ENCODE results near the gene NBPF3.
"Not testable (repeated sequence)": the region's sequence is repeated elsewhere in the genome, so short reads cannot be mapped to it uniquely, and the experiment has no call there.

Gene NBPF3

DNA sequence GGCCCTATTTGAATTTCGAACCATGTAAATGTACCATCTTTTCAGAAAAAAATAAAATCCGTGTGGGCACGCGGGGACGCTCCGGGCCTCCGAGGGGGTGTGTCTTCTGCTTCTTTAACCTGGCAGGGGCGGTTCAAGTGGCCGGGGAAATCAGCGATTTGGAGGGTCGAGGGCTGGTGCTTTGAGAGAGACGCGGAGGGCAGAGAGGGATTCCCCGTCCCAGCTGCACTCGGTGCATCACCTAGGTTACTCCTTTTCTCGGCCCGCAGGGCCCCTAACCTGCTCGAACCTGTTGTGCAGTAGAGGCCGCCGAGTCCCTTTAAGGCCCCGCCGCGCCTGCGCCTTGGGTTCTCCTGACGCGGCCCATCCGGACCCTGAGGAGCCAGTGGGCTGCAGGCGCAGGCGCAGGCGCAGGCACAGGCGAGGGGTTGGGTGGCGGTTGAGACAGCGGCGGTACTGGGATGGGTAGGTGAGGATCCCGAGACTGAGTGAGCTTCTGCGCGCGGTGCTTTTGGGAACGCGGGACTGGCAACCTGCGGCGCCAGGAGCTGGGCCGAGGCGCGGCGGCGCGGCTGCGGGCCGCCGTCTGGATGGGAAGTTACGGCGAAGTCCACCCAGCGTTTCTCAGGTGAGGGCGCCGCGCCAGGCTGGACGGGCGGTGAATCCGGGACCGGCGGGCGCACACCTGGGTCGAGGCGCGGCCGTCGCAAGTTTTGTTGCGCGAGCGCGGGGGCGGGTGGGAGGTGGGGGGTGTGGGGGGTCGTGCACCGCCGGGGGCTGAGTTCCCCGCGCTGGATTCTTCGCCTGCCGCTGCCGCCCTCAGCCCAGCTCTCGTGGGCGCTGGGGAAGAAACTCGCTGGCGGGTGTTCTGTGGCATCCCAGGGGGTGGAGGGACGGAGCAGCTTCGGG lies at the start of gene NBPF3:
Gene NBPF3 (plus strand): TSS at position 417 of the 909 bp plus-strand sequence. CDS start 4,950 bp downstream, outside the sequence.
- DNase-seq (ENCODE audit: low read depth in 1 of 2, low spot score in 1 of 2), result peak; percentile 75 to 81

- DNase-seq (ENCODE audit: low read depth in 1 of 2, low spot score in 1 of 2), result no peak
These were observed 48.4 kb upstream of the NBPF3 start for GRCh38 chr1:21391497-21391896.

GRCh38 chr1:21392587-21393263 lies 47.2 kb upstream of the NBPF3 start:
- DNase-seq (ENCODE audit: low read depth in 1 of 2, low spot score in 1 of 2), result no peak

- no peak for DNase-seq (ENCODE audit: low read depth in 1 of 2, low spot score in 1 of 2)
These were observed 43.4 kb upstream of the NBPF3 start for GRCh38 chr1:21396516-21396915.

- no peak for DNase-seq (ENCODE audit: low read depth in 1 of 2, low spot score in 1 of 2)
These were observed 42.1 kb upstream of the NBPF3 start for GRCh38 chr1:21397813-21398188.

DNA sequence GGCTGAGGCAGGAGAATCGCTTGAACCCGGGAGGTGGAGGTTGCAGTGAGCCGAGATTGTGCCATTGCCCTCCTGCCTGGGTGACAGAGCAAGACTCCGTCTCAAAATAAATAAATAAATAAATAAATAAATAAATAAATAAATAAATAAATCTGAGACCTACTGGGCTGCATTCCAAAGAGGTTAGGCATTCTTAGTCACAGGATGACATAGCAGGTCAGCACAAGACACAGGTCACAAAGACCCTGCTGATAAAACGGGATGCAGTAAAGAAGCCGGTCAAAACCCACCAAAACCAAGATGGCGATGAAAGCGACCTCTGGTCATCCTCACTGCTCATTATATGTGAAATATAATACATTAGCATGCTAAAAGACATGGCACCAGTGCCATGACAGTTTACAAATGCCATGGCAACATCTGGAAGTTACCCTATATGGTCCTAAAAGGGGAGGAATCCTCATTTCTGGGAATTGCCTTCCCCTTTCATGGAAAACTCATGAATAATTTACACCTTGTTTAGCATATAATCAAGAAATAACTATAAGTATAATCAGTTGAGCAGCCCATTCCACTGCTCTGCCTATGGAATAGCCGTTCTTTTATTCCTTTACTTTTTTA lies 38.1 kb upstream of the NBPF3 start:
- not testable (repeated sequence) for DNase-seq (ENCODE audit: low read depth in 1 of 2, low spot score in 1 of 2)

DNA sequence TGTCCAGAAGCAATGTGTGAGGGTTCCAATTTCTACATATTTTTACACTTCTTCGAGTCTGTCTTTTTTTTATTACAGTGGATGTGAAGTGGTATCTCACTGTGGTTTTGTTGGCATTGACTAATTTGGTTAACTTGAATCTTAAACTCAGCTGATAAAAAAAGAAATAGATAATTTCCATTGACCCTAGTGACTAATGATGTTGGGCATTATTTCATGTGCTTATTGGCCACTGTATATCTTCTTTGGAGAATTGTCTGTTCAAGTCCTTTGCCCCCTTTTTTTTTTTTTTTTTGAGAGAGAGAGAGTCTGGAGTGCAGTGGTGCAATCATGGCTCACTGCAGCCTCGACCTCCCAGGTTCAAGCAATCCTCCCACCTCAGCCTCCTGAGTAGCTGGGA lies 33.3 kb upstream of the NBPF3 start:
- no peak for DNase-seq (ENCODE audit: low read depth in 1 of 2, low spot score in 1 of 2)

- DNase-seq (ENCODE audit: low read depth in 1 of 2, low spot score in 1 of 2), result not testable (repeated sequence)
These were observed 30.0 kb upstream of the NBPF3 start for GRCh38 chr1:21409897-21410296.

- no peak for DNase-seq (ENCODE audit: low read depth in 1 of 2, low spot score in 1 of 2)
These were observed 25.9 kb upstream of the NBPF3 start for GRCh38 chr1:21414015-21414414.

DNA sequence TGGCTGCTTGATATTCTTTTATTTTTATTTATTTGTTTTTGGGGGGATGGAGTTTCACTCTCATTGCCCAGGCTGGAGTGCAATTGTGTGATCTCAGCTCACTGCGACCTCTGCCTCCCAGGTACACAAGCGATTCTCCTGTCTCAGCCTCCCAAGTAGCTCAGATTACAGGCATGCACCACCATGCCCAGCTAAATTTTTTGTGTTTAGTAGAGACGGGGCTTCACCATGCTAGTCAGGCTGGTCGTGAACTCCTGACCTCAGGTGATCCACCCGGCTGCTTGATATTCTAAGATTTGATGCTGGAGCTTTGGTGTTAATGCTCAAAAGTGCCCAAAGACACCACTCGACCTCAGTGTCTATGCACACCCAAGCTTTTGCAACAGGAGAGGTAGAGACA lies 19.6 kb upstream of the NBPF3 start:
- DNase-seq (ENCODE audit: low read depth in 1 of 2, low spot score in 1 of 2), result not testable (repeated sequence)

- DNase-seq (ENCODE audit: low read depth in 1 of 2, low spot score in 1 of 2), result not testable (repeated sequence)
These were observed 18.6 kb upstream of the NBPF3 start for GRCh38 chr1:21421307-21421706.

GRCh38 chr1:21427798-21428480 lies 12.0 kb upstream of the NBPF3 start:
- DNase-seq (ENCODE audit: low read depth in 1 of 2, low spot score in 1 of 2), result not testable (repeated sequence)

- not testable (repeated sequence) for DNase-seq (ENCODE audit: low read depth in 1 of 2, low spot score in 1 of 2)
These were observed 11.4 kb upstream of the NBPF3 start for GRCh38 chr1:21428481-21429073.

- not testable (repeated sequence) for DNase-seq (ENCODE audit: low read depth in 1 of 2, low spot score in 1 of 2)
These were observed 10.7 kb upstream of the NBPF3 start for GRCh38 chr1:21429210-21429609.

DNA sequence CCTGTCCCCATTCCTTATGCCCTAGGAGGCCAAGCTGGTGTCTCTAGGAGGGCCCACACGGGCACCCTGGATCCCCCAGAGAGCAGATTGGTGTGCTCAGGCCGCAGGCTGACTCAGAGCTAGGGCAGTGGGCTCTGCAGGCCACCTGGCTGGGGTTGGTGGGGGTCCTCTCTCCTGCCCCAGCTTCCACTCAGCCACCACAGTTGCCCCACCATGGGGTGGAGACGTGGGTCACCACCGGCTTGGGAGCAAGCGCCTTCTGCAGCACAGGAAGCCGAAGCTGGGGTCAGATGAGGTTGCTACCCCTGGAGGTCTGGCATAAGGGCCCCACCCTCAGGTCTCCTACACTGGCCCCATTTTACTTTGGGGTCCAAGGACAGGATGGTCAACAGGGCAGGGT lies 9.1 kb upstream of the NBPF3 start:
- DNase-seq (ENCODE audit: low read depth in 1 of 2, low spot score in 1 of 2), result not testable (repeated sequence)

DNA sequence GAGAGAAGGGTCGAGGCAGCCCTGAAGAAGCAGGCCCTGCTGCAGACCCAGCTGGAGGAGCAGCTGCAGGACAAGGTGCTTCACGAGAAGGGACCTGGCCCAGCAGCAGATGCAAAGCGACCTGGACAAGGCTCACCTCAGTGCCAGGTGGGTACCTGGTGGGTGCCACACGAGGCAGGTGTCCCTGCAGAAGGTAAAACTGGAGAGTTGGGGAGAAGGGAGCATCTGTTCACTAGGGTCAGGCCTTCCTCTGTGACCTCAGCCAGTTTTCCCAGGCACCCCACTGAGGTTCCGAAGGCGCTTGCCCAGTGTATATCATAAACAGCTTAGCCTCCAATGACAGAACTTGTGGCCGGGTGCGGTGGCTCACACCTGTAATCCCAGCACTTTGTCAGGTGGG lies 5.5 kb upstream of the NBPF3 start:
- no peak for DNase-seq (ENCODE audit: low read depth in 1 of 2, low spot score in 1 of 2)

DNA sequence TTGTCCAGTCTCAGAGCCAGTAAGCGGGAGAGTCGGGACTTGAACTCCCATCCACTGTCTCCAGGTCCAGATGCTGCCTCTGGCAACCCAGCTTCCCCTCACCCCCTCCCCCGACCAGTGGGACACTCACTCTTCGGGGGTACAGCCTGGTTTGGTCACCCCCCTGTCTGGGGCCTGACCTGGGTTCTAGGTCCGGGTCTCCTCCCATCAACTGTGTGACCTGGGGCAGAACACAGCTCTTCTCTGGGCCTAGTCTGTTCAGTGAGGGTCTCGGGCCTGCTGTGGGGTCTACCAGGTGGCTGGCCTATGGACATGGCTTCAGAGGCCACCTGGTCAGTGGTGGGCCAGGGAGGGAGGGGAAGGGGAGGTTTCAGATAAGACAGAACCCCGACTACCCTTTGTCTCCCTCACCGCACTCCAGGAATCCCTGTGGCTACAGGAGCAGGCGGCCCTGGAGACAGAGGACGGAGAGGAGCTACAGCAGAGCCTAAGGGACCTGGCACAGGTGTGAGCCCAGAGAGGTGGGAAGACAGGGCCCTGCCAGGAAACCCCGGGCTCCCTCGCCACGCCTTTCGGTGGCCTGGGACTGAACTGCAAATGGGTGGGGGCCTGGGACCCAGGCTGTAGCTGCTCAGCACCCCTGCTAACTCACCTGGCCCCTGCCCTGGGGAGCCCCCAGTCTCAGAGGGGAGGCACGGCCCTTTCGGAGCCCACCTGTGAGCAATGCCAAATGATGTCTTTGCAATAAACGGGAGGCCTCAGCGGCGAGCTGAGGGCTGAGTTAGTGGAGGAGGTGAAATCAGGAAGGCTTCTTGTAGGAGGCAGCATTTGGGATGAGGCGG lies 4.1 kb upstream of the NBPF3 start:
- no peak for DNase-seq (ENCODE audit: low read depth in 1 of 2, low spot score in 1 of 2)

DNA sequence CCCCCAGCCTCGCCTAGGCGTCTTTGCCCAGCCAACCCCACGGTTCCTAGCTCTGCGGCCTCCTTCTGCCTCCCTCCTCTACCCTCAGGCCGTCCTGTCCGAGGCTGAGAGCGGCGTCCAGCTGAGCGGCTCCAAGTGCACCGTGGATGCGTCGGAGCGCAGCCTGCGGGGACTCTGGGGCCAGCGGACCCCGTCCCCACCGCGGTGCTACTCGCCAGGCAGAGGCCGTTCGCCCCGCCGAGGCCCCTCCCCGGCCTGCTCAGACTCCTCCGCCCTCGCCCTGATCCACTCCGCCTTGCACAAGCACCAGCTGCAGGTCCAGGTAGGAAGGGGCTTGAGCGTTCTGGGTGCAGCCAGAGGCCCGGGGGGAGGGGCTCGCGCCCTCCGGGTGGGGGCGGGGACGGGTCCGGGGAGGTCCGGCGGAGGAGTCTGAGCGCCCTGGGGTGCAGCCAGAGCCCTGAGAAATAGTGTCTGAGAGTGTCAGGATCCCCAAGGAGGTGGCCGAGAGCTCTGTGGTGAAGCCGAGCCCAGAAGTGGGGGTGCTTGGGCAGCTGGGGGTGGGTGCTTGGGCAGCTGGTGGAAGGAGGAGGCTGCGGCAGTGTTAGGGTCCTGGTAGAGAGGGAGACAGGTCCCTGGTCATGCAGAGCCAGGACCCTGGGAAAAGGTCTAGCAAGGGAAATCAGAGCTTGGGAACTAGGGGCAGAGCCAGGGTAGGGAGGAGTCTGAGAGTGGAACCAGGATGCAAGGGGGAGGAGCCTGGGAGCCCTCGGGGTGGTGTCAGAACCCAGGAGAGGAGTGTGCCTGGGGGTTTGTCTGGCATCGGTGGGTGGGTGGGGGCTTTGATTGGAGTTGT lies 3.2 kb upstream of the NBPF3 start:
- no peak for DNase-seq (ENCODE audit: low read depth in 1 of 2, low spot score in 1 of 2)

DNA sequence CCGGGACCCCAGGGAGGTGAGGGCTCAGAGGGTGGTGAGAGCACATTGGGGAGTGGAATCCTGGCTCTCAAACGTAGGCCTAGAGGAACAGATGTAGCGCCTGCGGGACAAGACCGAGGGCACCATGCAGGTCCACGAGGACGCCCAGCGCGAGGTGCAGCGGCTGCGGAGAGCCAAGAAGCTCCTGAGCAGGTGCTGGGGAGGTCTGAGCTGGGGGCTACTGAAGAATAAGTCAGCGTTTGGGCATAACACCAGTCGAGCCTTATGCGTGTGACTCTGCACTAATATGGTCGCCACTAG lies 2.6 kb upstream of the NBPF3 start:
- DNase-seq (ENCODE audit: low read depth in 1 of 2, low spot score in 1 of 2), result no peak

Measured in stimulated activated CD4-positive, alpha-beta T cell treated with anti-CD3 and anti-CD28 coated beads, Interleukin-15, amount 100 ng/mL, for 1 hour (primary cell).